ENCODE results near the gene HACD3.

- TF ChIP-seq CTCF (IDR thresholded peaks at IDR 0.05; ENCODE audit: low read depth, low read length, missing input control) (no peak), REST (IDR thresholded peaks at IDR 0.05) (no peak), JUND (IDR thresholded peaks at IDR 0.05) (no peak), YY1 (IDR thresholded peaks at IDR 0.05) (no peak), RXRA (IDR thresholded peaks at IDR 0.05) (no peak), MAX (IDR thresholded peaks at IDR 0.05) (no peak), ZBTB33 (IDR thresholded peaks at IDR 0.05) (no peak), HNF4A (conservative IDR thresholded peaks at IDR 0.05) (no peak), RAD21 (IDR thresholded peaks at IDR 0.05) (no peak), GABPA (IDR thresholded peaks at IDR 0.05 in 1 of 2, conservative IDR thresholded peaks at IDR 0.05 in 1 of 2) (no peak), ATF3 (IDR thresholded peaks at IDR 0.05) (no peak), EGR1 (IDR thresholded peaks at IDR 0.05; ENCODE audit: low read depth in 2 of 2) (no peak), TAF1 (conservative IDR thresholded peaks at IDR 0.05) (no peak), FOXA1 (IDR thresholded peaks at IDR 0.05) (no peak)
Measured at GRCh38 chr15:65525622-65526021, 4.6 kb upstream of the HACD3 start.
